K562 (cell line): ENCODE data around the gene GNRHR. TPM values are rescaled to one million over a fixed set of nuclear protein-coding genes. Genes with fewer than 3 reads are reported as not detected.

Experiments
- CCNT2 ChIP-seq: IDR thresholded peaks from 2 replicates; pipeline ENCODE4 v1.6.1; 2011; ENCODE audit warnings: borderline replicate concordance, low read depth, mild to moderate bottlenecking, moderate library complexity, mixed read lengths, low read length; ENCODE audit not compliant: insufficient read length; ENCODE audit errors: extremely low read depth
- DACH1 ChIP-seq: fragments of 450-650 bp; IDR thresholded peaks from 2 replicates; pipeline ENCODE4 v1.6.1; 2018; ENCODE audit not compliant: partially characterized antibody
- ETS1 ChIP-seq: conservative IDR thresholded peaks from 2 replicates; pipeline ENCODE4 v1.6.1; 2011; ENCODE audit warnings: low read depth, mild to moderate bottlenecking, low read length; ENCODE audit not compliant: control insufficient read depth
- HMG20A ChIP-seq: fragments of 450-650 bp; formaldehyde crosslinking; conservative IDR thresholded peaks from 2 replicates; pipeline ENCODE4 v1.4.0; 2020; ENCODE audit warnings: mild to moderate bottlenecking, mixed read lengths
- HNRNPLL ChIP-seq: fragments of 200-400 bp; formaldehyde crosslinking; IDR thresholded peaks from 2 replicates; pipeline ENCODE4 v1.6.1; 2017; ENCODE audit warnings: low read length, low read depth, mild to moderate bottlenecking; ENCODE audit not compliant: poor library complexity, severe bottlenecking
- JUND ChIP-seq, 2 experiments: IDR thresholded peaks; 2 replicates in 1 of 2; 3 replicates in 1 of 2; pipeline ENCODE4 v1.6.1; 2011; ENCODE audit warnings: borderline replicate concordance in 2 of 2, low read depth in 2 of 2, low read length in 2 of 2, improper control_type of control experiment in 1 of 2, missing biosample characterization in 1 of 2, missing genetic modification characterization in 1 of 2, missing genetic modification reagents in 1 of 2
- LCOR ChIP-seq: sonication (generic); formaldehyde crosslinking; IDR thresholded peaks from 2 replicates; pipeline ENCODE4 v1.8.0; 2022; ENCODE audit warnings: mild to moderate bottlenecking, missing genetic modification reagents
- MLX ChIP-seq, 2 experiments: fragments of 450-650 bp in 1 of 2; sonication (generic) in 1 of 2; formaldehyde crosslinking; conservative IDR thresholded peaks; 2 replicates each; pipeline versions ENCODE4 v1.4.0 to v1.8.1; 2020 to 2022; ENCODE audit warnings: mild to moderate bottlenecking in 1 of 2, missing genetic modification reagents in 1 of 2
- NCOA6 ChIP-seq: fragments of 450-650 bp; IDR thresholded peaks from 2 replicates; pipeline ENCODE4 v1.6.1; 2017; ENCODE audit warnings: mild to moderate bottlenecking
- SNAPC5 ChIP-seq: fragments of 250-450 bp; sonication (Bioruptor Pico); IDR thresholded peaks from 2 replicates; pipeline ENCODE4 v1.8.0; 2021; ENCODE audit warnings: moderate library complexity, mild to moderate bottlenecking, inconsistent platforms
- TRIM25 ChIP-seq: fragments of 450-650 bp; IDR thresholded peaks from 2 replicates; pipeline ENCODE4 v1.7.0; 2016; ENCODE audit warnings: borderline replicate concordance
- WHSC1 ChIP-seq: IDR thresholded peaks from one replicate; pipeline ENCODE4 v1.6.1; 2012; ENCODE audit warnings: low read length, control low read depth, inconsistent platforms
- YY1 ChIP-seq, 3 experiments: IDR thresholded peaks; 2 replicates each; pipeline ENCODE4 v1.6.1; 2011; ENCODE audit warnings: low read length in 2 of 3, mild to moderate bottlenecking in 2 of 3, moderate library complexity in 2 of 3, borderline replicate concordance in 1 of 3, control low read depth in 1 of 3, low read depth in 1 of 3; ENCODE audit not compliant: insufficient read depth in 3 of 3, insufficient replicate concordance in 2 of 3, control insufficient read depth in 1 of 3, insufficient read length in 1 of 3; ENCODE audit errors: extremely low read depth in 1 of 3
- ZBTB49 ChIP-seq: sonication (generic); formaldehyde crosslinking; IDR thresholded peaks from 2 replicates; pipeline ENCODE4 v1.8.0; 2022; ENCODE audit warnings: missing genetic modification reagents, mild to moderate bottlenecking, borderline replicate concordance
- ZFP91 ChIP-seq: sonication (generic); formaldehyde crosslinking; IDR thresholded peaks from 2 replicates; pipeline ENCODE4 v1.8.0; 2022; ENCODE audit warnings: mild to moderate bottlenecking, missing genetic modification reagents
- ZNF778 ChIP-seq: fragments of 450-650 bp; formaldehyde crosslinking; IDR thresholded peaks from 2 replicates; pipeline ENCODE4 v1.4.0; 2020; ENCODE audit warnings: mild to moderate bottlenecking, moderate library complexity
- ZNF830 ChIP-seq: fragments of 250-450 bp; sonication (Bioruptor Pico); IDR thresholded peaks from 2 replicates; pipeline ENCODE4 v1.5.0; 2021; ENCODE audit warnings: mild to moderate bottlenecking
- polyA plus RNA-seq, 8 experiments: library from polyadenylated mRNA; depleted of rRNA in 4 of 8; stranded (reverse) in 5 of 8; unstranded in 3 of 8; fragments of >200 nt; fragmentation: Nextera tagmentation in 2 of 8; fragmentation: Illumina TruSeq in 1 of 8; extraction: Ambion mirVana in 2 of 8; extraction: Trizol in 1 of 8; gene quantifications; 2 replicates each; pipeline versions ENCODE4 v1.2.1 to v1.2.3, GENCODE V29; 2011 to 2014; ENCODE audit warnings: inconsistent platforms in 1 of 8, missing spikeins in 1 of 8
- total RNA-seq, 7 experiments: library from RNA; depleted of rRNA in 6 of 7; stranded (reverse); fragments of >200 nt in 6 of 7; fragmentation: Illumina TruSeq in 2 of 7; extraction: Trizol in 2 of 7; gene quantifications; 2 replicates each; pipeline versions ENCODE4 v1.2.1 to v1.2.3, GENCODE V29; 2011 to 2021; ENCODE audit warnings: low replicate concordance in 1 of 7

Gene GNRHR
- total and polyA plus RNA-seq, 9 of the 15 experiments (the other 6 are each of a cell fraction or from before 2014, with no cell fraction given) = 0.06 to 0.13 TPM; not detected in 7

- TF ChIP-seq HNRNPLL = no peak
- no peak for TF ChIP-seq TRIM25
- no peak for TF ChIP-seq MLX (CRISPR knock-in tag; conservative IDR thresholded peaks at IDR 0.05)
- no peak for TF ChIP-seq ZNF830 (CRISPR knock-in tag)
- TF ChIP-seq YY1 (IDR thresholded peaks at IDR 0.05; ENCODE audit: borderline replicate concordance in 1 of 3, control insufficient read depth in 1 of 3, extremely low read depth in 1 of 3, insufficient read depth in 3 of 3, insufficient read length in 1 of 3, insufficient replicate concordance in 2 of 3, low read depth in 1 of 3, low read length in 2 of 3) = peak in 1 of 3 experiments; percentile 36
- no peak for TF ChIP-seq LCOR (CRISPR knock-in tag)
- TF ChIP-seq CCNT2 = no peak
- no peak for TF ChIP-seq NCOA6
- no peak for TF ChIP-seq ETS1
- no peak for TF ChIP-seq ZNF778 (CRISPR knock-in tag)
- no peak for TF ChIP-seq WHSC1
- no peak for TF ChIP-seq HMG20A
- no peak for TF ChIP-seq ZBTB49
- no peak for TF ChIP-seq ZFP91 (CRISPR knock-in tag)
- TF ChIP-seq DACH1 = no peak
- peak; percentile 49; the same call in 1 of the 2 replicates for TF ChIP-seq SNAPC5 (CRISPR knock-in tag)
- TF ChIP-seq JUND (IDR thresholded peaks at IDR 0.05; ENCODE audit: borderline replicate concordance, low read depth, low read length) = no peak
- no peak for TF ChIP-seq JUND (tag; IDR thresholded peaks at IDR 0.05; ENCODE audit: borderline replicate concordance, low read depth, low read length)
These were observed 52.0 kb downstream of the GNRHR start (continued) for GRCh38 chr4:67702166-67702565.
